GM18511 (cell line): ENCODE data around the gene CAMSAP3.

Experiments used
- ATAC-seq: cut with Tn5 transposase; IDR thresholded peaks from one replicate; pipeline ENCODE4 v1.9.1; 2021; ENCODE audit warnings: mild to moderate bottlenecking, moderate library complexity; ENCODE audit not compliant: unreplicated experiment

Gene CAMSAP3

GRCh38 chr19:7610491-7611240 lies 15.0 kb downstream of the CAMSAP3 start:
- no peak for ATAC-seq

GRCh38 chr19:7611541-7612279 lies 16.0 kb downstream of the CAMSAP3 start:
- no peak for ATAC-seq

GRCh38 chr19:7612282-7613274 lies 16.9 kb downstream of the CAMSAP3 start:
- no peak for ATAC-seq

- no peak for ATAC-seq
Observed at GRCh38 chr19:7614859-7615741, 19.4 kb downstream of the CAMSAP3 start.

- no peak for ATAC-seq
Observed at GRCh38 chr19:7617172-7617571, 21.5 kb downstream of the CAMSAP3 start.

GRCh38 chr19:7617735-7618134 lies 22.1 kb downstream of the CAMSAP3 start:
- no peak for ATAC-seq

- ATAC-seq, result no peak
Observed at GRCh38 chr19:7618348-7618747, 22.7 kb downstream of the CAMSAP3 start.

- ATAC-seq, result no peak
Observed at GRCh38 chr19:7618771-7619510, 23.3 kb downstream of the CAMSAP3 start.

- ATAC-seq, result no peak
Observed at GRCh38 chr19:7619671-7620441, 24.2 kb downstream of the CAMSAP3 start.

- ATAC-seq, result no peak
Observed at GRCh38 chr19:7620442-7621412, 25.1 kb downstream of the CAMSAP3 start.

GRCh38 chr19:7622933-7623685 lies 27.4 kb downstream of the CAMSAP3 start:
- no peak for ATAC-seq

- no peak for ATAC-seq
Observed at GRCh38 chr19:7623725-7624603, 28.3 kb downstream of the CAMSAP3 start.

- no peak for ATAC-seq
Observed at GRCh38 chr19:7624810-7625209, 29.1 kb downstream of the CAMSAP3 start.

GRCh38 chr19:7625763-7626372 lies 30.2 kb downstream of the CAMSAP3 start:
- ATAC-seq, result no peak

GRCh38 chr19:7627166-7627565 lies 31.5 kb downstream of the CAMSAP3 start:
- no peak for ATAC-seq
